ENCODE data around the gene IL7R. TPM values are rescaled to one million over a fixed set of nuclear protein-coding genes. Genes with fewer than 3 reads are reported as not detected.

The IL7R gene
- total RNA-seq, 1 experiment from 2014 or later, result 0.26 TPM

DNA sequence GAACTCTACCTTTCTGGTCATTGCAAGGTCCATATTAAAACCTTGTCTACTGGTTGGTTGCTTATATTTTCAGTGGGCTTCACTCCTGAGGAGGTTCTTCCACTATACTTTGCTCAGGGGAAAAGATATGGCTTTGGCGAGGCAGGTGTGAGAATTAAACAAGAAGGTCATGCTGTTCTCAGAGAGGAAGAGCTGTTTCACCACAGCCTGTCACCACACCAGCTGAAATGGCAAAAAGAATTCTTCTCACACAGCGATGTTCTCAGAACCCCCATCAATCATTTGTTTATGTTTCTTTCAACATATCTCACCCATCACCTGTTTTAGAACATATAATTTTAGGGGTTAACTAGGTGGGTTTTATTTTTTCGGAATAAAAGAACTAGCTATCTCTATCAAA lies 43.1 kb downstream of the IL7R start:
- TF ChIP-seq, protein P1, sequence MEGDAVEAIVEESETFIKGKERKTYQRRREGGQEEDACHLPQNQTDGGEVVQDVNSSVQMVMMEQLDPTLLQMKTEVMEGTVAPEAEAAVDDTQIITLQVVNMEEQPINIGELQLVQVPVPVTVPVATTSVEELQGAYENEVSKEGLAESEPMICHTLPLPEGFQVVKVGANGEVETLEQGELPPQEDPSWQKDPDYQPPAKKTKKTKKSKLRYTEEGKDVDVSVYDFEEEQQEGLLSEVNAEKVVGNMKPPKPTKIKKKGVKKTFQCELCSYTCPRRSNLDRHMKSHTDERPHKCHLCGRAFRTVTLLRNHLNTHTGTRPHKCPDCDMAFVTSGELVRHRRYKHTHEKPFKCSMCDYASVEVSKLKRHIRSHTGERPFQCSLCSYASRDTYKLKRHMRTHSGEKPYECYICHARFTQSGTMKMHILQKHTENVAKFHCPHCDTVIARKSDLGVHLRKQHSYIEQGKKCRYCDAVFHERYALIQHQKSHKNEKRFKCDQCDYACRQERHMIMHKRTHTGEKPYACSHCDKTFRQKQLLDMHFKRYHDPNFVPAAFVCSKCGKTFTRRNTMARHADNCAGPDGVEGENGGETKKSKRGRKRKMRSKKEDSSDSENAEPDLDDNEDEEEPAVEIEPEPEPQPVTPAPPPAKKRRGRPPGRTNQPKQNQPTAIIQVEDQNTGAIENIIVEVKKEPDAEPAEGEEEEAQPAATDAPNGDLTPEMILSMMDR (IDR thresholded peaks at IDR 0.05; ENCODE audit: unreplicated experiment), result no peak
- ChIA-PET CTCF (no interaction called here), POLR2A (no interaction called here)
- H3K36me3 Mint-ChIP-seq (ENCODE audit: insufficient read depth, unreplicated experiment), result no peaks in the 10 kb centered on the region
- no peak for DNase-seq (ENCODE audit: unreplicated experiment)
- H3K27ac Mint-ChIP-seq (ENCODE audit: low read depth, unreplicated experiment), result no peak overlapping the region
- intact Hi-C loops (cut with micrococcal nuclease), result no loop called here
- H3K9me3 Mint-ChIP-seq (ENCODE audit: unreplicated experiment), result no peaks in the 10 kb centered on the region
- H3K27me3 Mint-ChIP-seq (ENCODE audit: insufficient read depth, unreplicated experiment), result no peaks in the 10 kb centered on the region
- BruUV-seq (replicated peaks), result no TSS peak
- no peak overlapping the region for H3K4me3 Mint-ChIP-seq (ENCODE audit: unreplicated experiment)
- H3K4me1 Mint-ChIP-seq (ENCODE audit: insufficient read depth, unreplicated experiment), result peaks cover 7% of the 10 kb centered on the region

DNA sequence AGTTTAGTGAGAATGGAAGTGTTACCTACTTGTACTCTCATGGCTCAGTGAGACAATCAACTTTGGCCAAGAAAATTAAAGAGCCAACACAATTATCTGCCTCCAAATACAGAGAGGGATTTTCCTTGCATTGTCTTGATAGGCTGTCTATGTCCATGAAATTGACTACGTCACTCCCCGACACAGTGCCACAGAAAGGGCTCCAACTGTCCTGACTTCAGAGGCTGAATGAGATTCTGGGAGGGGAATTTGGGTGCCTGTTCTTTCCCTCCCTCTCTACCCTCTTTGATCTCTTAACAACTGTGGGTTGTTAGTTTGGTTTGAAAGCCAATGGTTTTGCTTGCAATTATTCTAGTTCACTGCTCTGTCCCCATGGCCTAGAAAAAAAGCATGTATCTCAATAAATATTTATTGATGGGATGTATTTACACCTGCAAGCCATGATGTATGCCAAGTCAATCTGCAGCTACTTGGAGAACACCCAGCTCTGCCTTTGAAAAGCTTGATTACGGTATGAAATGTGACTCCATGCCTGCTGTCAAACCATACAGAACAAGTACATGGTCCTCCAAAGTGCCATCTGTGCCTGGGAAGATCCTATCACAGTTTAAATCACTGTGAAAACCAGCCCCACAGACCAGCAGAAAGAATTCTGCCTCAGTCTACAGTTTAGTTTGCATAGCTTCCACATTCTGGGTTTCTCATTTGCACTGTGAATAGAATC lies 44.4 kb downstream of the IL7R start:
- BruUV-seq (replicated peaks), result no TSS peak
- H3K4me1 Mint-ChIP-seq (ENCODE audit: insufficient read depth, unreplicated experiment), result peaks cover 7% of the 10 kb centered on the region

DNA sequence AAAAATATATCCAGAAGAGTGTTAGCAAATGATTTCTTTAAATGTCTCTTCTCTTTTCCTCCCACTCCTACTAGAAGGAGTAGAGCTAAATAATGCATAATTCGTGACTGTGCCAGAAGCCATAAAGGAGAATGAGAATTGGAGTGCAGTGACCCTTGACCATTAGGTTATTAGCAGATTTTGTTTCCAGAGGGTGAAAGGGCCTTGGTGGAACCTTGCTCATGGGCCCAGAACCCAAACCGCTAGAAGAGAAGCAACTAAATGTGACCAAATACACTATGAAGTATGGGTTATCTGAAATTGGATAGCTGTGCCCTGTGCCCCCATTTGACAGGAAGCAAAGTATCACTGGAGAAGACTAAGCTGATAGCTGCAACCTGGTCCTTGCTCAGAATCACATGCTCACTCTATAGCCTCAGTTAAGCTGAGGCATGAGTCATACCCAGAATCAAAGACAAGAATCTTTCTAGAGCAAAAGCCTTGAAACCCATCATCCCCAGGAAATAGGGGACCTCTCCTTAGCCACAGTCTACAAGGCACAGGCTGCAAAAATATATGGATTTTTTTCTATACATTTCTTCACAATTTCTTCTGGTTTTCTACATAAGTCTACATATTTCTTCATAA lies 45.5 kb downstream of the IL7R start:
- no peak for DNase-seq (ENCODE audit: unreplicated experiment)
- CTCF ChIA-PET, result interaction anchor here (1.0 kb wide), 1 partner anchor 794 kb away, joined by 3 read pairs; no protein-coding TSS in a partner anchor
- intact Hi-C loops (cut with micrococcal nuclease), result no loop called here
- Mint-ChIP-seq H3K4me3 (ENCODE audit: unreplicated experiment) (no peak overlapping the region), H3K27me3 (ENCODE audit: insufficient read depth, unreplicated experiment) (no peaks in the 10 kb centered on the region), H3K27ac (ENCODE audit: low read depth, unreplicated experiment) (no peak overlapping the region), H3K9me3 (ENCODE audit: unreplicated experiment) (no peaks in the 10 kb centered on the region), H3K4me1 (ENCODE audit: insufficient read depth, unreplicated experiment) (peaks cover 7% of the 10 kb centered on the region), H3K36me3 (ENCODE audit: insufficient read depth, unreplicated experiment) (no peaks in the 10 kb centered on the region)
- POLR2A ChIA-PET, result no interaction called here
- TF ChIP-seq, protein P1 (IDR thresholded peaks at IDR 0.05; ENCODE audit: unreplicated experiment), result no peak
- no TSS peak for BruUV-seq (replicated peaks)

More for the DNA sequence above, 44.4 kb downstream of the IL7R start:
- intact Hi-C loops (cut with micrococcal nuclease), result no loop called here
- Mint-ChIP-seq H3K4me3 (ENCODE audit: unreplicated experiment) (no peak overlapping the region), H3K9me3 (ENCODE audit: unreplicated experiment) (no peaks in the 10 kb centered on the region), H3K27me3 (ENCODE audit: insufficient read depth, unreplicated experiment) (no peaks in the 10 kb centered on the region), H3K27ac (ENCODE audit: low read depth, unreplicated experiment) (no peak overlapping the region), H3K36me3 (ENCODE audit: insufficient read depth, unreplicated experiment) (no peaks in the 10 kb centered on the region)
- ChIA-PET POLR2A (no interaction called here), CTCF (interaction anchor here (1.0 kb wide), 1 partner anchor 795 kb away, joined by 3 read pairs; no protein-coding TSS in a partner anchor)
- DNase-seq (ENCODE audit: unreplicated experiment), result no peak
- TF ChIP-seq, protein P1 (IDR thresholded peaks at IDR 0.05; ENCODE audit: unreplicated experiment), result no peak

DNA sequence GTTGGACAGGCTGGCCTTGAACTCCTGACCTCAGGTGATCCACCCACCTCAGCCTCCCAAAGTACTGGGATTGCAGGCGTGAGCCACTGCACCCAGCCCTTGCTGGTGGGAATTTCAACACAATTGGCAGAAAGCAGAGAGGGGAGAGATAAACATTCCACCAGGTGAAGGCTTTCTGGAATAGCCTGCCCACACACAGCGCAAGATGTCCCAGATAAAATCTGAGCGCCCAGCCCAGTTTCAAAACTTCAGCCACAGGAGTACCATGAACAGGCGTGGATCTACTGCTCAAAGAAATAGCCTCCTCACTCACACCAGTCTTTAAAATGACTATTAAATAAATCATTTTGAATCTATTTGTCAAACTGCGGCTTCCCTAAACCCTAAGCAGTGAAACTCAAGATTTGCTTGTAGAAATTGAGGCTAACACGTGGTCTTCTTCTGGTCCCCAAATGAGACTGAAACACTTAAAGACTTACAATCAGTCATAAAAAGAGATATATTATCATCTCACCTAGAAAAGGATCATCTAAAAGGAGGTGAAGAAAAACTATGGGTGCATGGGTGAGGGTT lies 47.0 kb downstream of the IL7R start:
- ChIA-PET POLR2A (no interaction called here), CTCF (interaction anchor here (0.6 kb wide), 1 partner anchor 12 kb away, joined by 3 read pairs; no protein-coding TSS in a partner anchor)
- Mint-ChIP-seq H3K27ac (ENCODE audit: low read depth, unreplicated experiment) (no peak overlapping the region), H3K36me3 (ENCODE audit: insufficient read depth, unreplicated experiment) (no peaks in the 10 kb centered on the region), H3K27me3 (ENCODE audit: insufficient read depth, unreplicated experiment) (no peaks in the 10 kb centered on the region), H3K4me1 (ENCODE audit: insufficient read depth, unreplicated experiment) (peaks cover 7% of the 10 kb centered on the region), H3K9me3 (ENCODE audit: unreplicated experiment) (no peaks in the 10 kb centered on the region), H3K4me3 (ENCODE audit: unreplicated experiment) (no peak overlapping the region)
- BruUV-seq (replicated peaks), result no TSS peak
- intact Hi-C loops (cut with micrococcal nuclease), result no loop called here
- no peak for DNase-seq (ENCODE audit: unreplicated experiment)
- TF ChIP-seq, protein P1 (IDR thresholded peaks at IDR 0.05; ENCODE audit: unreplicated experiment), result no peak

All from MCF 10A (cell line).